Mesothelial cell of epicardium (in vitro differentiated cells): ENCODE results near the gene DBR1. TPM values are rescaled to one million over a fixed set of nuclear protein-coding genes. Genes with fewer than 3 reads are reported as not detected.

ENCODE experiments used
- DNase-seq, 2 experiments: peaks; one replicate each; pipeline ENCODE4 v3.0.0; 2021; ENCODE audit warnings: low spot score in 2 of 2; ENCODE audit not compliant: unreplicated experiment in 2 of 2
- H3K27ac Mint-ChIP-seq: 2 replicates; pipeline ENCODE4 v1.8.0; 2021; ENCODE audit warnings: mixed read lengths
- H3K27me3 Mint-ChIP-seq: 2 replicates; pipeline ENCODE4 v1.8.0; 2021; ENCODE audit warnings: low read depth, mixed read lengths
- H3K36me3 Mint-ChIP-seq: 2 replicates; pipeline ENCODE4 v1.8.0; 2021; ENCODE audit warnings: mixed read lengths
- H3K4me1 Mint-ChIP-seq: 2 replicates; pipeline ENCODE4 v1.8.0; 2021; ENCODE audit warnings: mixed read lengths
- H3K4me3 Mint-ChIP-seq: 2 replicates; pipeline ENCODE4 v1.8.0; 2021; ENCODE audit warnings: mild to moderate bottlenecking, moderate library complexity, mixed read lengths
- H3K9me3 Mint-ChIP-seq: 2 replicates; pipeline ENCODE4 v1.8.0; 2021; ENCODE audit warnings: mixed read lengths
- total RNA-seq: library from RNA; stranded (reverse); gene quantifications from 3 replicates; pipeline ENCODE4 v1.2.1, GENCODE V29; 2021
- TF ChIP-seq, protein P1 (sequence below): fragments of 200-600 bp; sonication (generic); IDR thresholded peaks from one replicate; pipeline ENCODE4 v1.5.0; 2021; ENCODE audit warnings: antibody characterized with exemption; ENCODE audit not compliant: unreplicated experiment

Gene DBR1
- total RNA-seq, 1 donor from 2014 or later, result 19.3 TPM

DNA sequence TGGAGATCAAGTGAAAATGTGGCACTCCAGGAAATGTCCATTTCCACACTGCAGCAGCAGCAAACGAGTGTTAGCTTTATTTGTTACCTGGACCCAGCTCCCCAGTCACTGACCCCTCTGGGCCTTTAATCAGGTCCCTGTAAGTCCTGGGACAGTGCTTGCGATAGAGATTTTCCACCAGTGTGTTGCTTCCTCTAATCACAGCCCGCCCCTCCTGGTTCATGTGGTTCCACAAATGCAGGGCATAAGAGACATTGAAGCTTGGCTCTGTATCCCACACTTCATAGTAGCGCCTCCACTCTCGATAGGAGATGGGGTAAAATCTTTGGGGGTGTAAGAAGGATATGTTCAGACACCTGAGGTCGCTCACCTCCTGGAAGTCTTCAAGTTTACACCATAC, 50.5 kb downstream of the DBR1 start:
- Mint-ChIP-seq H3K27me3 (no peaks in the 10 kb centered on the region), H3K4me1 (peaks cover 9% of the 10 kb centered on the region), H3K36me3 (peaks cover 2% of the 10 kb centered on the region), H3K4me3 (no peak overlapping the region), H3K27ac (no peak overlapping the region), H3K9me3 (peaks cover 7% of the 10 kb centered on the region)
- DNase-seq, result no peak
- TF ChIP-seq, protein P1, sequence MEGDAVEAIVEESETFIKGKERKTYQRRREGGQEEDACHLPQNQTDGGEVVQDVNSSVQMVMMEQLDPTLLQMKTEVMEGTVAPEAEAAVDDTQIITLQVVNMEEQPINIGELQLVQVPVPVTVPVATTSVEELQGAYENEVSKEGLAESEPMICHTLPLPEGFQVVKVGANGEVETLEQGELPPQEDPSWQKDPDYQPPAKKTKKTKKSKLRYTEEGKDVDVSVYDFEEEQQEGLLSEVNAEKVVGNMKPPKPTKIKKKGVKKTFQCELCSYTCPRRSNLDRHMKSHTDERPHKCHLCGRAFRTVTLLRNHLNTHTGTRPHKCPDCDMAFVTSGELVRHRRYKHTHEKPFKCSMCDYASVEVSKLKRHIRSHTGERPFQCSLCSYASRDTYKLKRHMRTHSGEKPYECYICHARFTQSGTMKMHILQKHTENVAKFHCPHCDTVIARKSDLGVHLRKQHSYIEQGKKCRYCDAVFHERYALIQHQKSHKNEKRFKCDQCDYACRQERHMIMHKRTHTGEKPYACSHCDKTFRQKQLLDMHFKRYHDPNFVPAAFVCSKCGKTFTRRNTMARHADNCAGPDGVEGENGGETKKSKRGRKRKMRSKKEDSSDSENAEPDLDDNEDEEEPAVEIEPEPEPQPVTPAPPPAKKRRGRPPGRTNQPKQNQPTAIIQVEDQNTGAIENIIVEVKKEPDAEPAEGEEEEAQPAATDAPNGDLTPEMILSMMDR, result no peak

DNA sequence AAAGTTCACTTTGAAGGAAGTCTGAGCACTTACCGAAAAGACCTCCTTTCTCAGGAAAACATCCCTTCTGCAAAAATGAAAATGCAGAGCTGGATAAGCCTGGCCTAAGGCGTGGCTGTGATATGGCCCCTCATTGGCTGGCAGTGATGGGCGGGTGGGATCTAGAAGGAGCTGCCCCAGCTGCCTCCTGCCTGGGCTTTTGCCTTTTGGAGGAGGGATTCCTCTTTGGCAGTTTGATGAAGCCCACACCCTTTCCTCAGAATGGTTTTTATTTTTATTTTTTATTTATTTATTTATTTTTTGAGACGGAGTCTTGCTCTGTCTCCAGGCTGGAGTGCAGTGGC, 55.3 kb downstream of the DBR1 start:
- H3K36me3 Mint-ChIP-seq, result peaks cover 2% of the 10 kb centered on the region

DNA sequence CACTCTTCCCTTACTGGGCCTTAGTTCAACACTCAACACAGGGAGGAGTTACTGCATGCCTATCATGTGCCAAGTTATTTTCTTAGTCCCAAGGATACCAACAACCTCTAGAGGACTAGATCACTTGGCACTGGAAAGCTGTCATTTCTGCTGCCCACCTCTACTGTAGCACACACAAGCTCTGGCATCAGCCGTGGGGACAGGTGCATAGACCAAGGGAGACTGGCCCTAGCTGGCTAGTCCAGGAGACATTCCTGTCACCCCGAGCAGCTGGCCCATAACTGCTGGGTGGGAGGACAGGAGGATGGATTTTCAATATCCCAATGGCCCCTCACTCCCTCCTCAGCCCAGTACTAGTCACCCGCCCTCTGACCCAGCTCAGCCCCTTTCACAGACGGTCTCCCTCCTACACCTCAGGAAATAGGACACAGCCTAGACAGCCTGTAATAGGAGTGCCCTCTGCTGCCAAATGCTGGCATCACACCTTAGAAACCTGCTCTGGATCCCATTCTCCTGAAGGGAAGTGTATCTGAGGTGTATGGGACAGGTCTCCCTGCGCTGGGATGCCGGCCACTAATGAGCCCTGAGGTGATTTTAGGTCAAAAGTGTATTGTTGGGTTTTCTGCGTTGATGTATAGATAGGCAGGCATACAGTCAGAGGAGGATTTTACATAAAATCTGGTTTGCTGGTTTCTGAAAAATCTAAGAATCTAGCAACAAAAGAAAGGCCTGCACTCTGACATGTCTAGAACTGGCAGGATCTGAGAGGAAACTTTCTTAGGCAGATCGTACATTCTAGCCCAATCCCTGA, 55.9 kb downstream of the DBR1 start:
- H3K36me3 Mint-ChIP-seq, result peaks cover 2% of the 10 kb centered on the region
- H3K27me3 Mint-ChIP-seq, result no peaks in the 10 kb centered on the region
- no peak overlapping the region for H3K27ac Mint-ChIP-seq
- TF ChIP-seq, protein P1, result peak; percentile 61
- H3K4me3 Mint-ChIP-seq, result no peak overlapping the region
- H3K9me3 Mint-ChIP-seq, result peaks cover 7% of the 10 kb centered on the region
- peak in 1 of 2 experiments; percentile 79 for DNase-seq
- peaks cover 13% of the 10 kb centered on the region for H3K4me1 Mint-ChIP-seq

More for the DNA sequence above, 55.3 kb downstream of the DBR1 start:
- no peak for DNase-seq
- peaks cover 7% of the 10 kb centered on the region for H3K9me3 Mint-ChIP-seq
- no peak overlapping the region for H3K27ac Mint-ChIP-seq
- H3K4me3 Mint-ChIP-seq, result no peak overlapping the region
- no peaks in the 10 kb centered on the region for H3K27me3 Mint-ChIP-seq
- TF ChIP-seq, protein P1, result no peak
- peaks cover 7% of the 10 kb centered on the region for H3K4me1 Mint-ChIP-seq

DNA sequence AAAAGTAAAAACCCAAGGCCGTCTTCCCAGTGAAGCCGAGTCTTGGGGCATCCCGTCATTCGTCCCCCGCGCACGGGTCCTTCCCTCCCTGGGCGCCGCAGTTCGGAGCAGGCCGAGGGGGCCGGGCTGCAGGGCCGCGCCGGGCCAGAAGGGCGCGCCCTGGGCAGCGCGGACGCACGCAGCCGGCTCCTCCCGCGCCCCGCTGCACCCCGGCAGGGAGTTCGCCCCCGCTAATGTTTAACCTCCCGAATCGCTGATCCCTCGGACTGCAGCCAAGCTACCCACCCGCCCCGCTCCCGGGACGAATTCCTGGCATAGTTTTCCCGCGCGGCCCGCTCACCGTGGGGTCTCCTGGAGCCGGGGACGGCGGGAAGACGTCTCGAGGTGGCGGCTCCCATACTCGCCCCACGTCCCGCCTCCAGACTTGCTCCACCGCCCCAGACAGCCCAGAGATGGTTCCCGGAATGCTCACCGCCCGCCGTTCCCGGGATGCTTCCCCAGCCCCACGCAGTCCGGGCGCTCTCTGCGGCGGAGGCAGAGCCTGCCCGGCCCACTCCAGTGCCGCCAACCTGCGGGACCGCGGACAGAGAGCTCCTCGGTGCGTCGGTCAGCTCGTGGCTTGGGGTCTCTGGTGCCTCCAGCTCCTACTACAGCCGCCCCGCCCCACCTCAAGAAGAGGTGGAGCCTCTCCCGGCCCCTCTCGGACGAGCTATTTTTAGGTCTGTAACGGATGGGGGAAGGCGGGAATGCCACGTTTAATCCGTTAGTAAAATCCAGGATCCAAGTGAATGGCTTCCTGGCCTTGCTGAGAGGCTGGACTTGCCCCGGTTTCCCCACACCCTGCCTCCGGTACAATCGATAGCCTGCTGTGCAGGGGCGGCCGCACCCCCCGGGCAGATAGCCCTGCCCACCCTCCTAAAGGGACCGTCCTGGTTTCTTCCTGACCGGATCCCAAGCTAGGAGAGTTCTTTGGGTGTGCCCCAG, 59.4 kb downstream of the DBR1 start, which contains the start of gene DZIP1L:
Gene DZIP1L (minus strand): TSS at position 621 of the 984 bp plus-strand sequence. CDS start 11,637 bp downstream, outside the sequence.
- peak; percentile 37 to 73 for DNase-seq
- H3K27ac Mint-ChIP-seq, result peak within 1 kb of the TSS; percentile 95
- TF ChIP-seq, protein P1, result no peak
- peak within 1 kb of the TSS; percentile 76 for H3K4me3 Mint-ChIP-seq
- no peaks in the 10 kb centered on the region for H3K9me3 Mint-ChIP-seq
- no peaks in the 10 kb centered on the region for H3K36me3 Mint-ChIP-seq
- H3K4me1 Mint-ChIP-seq, result peaks cover 22% of the 10 kb centered on the region
- H3K27me3 Mint-ChIP-seq, result no peaks in the 10 kb centered on the region

DNA sequence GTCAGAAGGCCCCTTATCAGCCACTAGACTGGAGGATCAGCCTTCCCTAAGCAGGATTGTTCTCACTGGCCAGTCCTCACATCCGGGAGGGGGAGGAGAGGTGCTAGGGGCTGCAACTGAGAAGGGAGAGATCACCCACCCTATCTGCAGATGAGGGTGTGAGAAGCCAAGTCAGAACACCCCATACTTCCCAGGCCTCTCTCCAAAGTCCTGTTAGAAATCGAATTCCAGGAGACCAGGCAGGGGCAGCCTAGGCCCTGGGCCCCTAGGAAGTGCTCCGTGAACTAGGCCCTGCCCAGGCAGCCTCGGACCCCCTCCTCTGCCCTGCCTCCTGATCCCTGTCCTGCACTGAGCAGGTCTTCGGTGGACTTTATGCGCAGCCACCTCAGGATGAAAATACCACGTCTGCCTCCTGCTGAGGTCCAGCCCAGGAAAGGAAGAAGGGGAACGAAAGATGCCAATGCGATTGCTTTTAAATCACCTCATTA, 60.2 kb downstream of the DBR1 start:
- no peaks in the 10 kb centered on the region for H3K27me3 Mint-ChIP-seq
- TF ChIP-seq, protein P1, result no peak
- H3K4me1 Mint-ChIP-seq, result peaks cover 22% of the 10 kb centered on the region
- DNase-seq, result no peak
- no peaks in the 10 kb centered on the region for H3K9me3 Mint-ChIP-seq
- H3K36me3 Mint-ChIP-seq, result no peaks in the 10 kb centered on the region
- peak overlapping the region; percentile 76 for H3K4me3 Mint-ChIP-seq
- peak overlapping the region; percentile 74 for H3K27ac Mint-ChIP-seq
